ENCODE results near the gene MRPL22.
"Not testable (repeated sequence)": the region's sequence is repeated elsewhere in the genome, so short reads cannot be mapped to it uniquely, and the experiment has no call there.

The MRPL22 gene

GRCh38 chr5:154997746-154998145, 56.9 kb downstream of the MRPL22 start:
- DNase-seq (ENCODE audit: low spot score), result no peak

- no peak for DNase-seq (ENCODE audit: low spot score)
Observed at GRCh38 chr5:154999865-155000264, 59.0 kb downstream of the MRPL22 start.

GRCh38 chr5:155001523-155001922, 60.6 kb downstream of the MRPL22 start:
- no peak for DNase-seq (ENCODE audit: low spot score)

- DNase-seq (ENCODE audit: low spot score), result not testable (repeated sequence)
Observed at GRCh38 chr5:155002722-155003121, 61.8 kb downstream of the MRPL22 start.

GRCh38 chr5:155004138-155004744, 63.4 kb downstream of the MRPL22 start:
- no peak for DNase-seq (ENCODE audit: low spot score)

GRCh38 chr5:155006265-155006664, 65.4 kb downstream of the MRPL22 start:
- DNase-seq (ENCODE audit: low spot score), result not testable (repeated sequence)

GRCh38 chr5:155008669-155009068, 67.8 kb downstream of the MRPL22 start:
- no peak for DNase-seq (ENCODE audit: low spot score)

- DNase-seq (ENCODE audit: low spot score), result no peak
Observed at GRCh38 chr5:155010881-155011280, 70.0 kb downstream of the MRPL22 start.

- no peak for DNase-seq (ENCODE audit: low spot score)
Observed at GRCh38 chr5:155013526-155013925, 72.7 kb downstream of the MRPL22 start, which contains the start of gene KIF4B. TSS of gene KIF4B (plus strand) at chr5:155013755. CDS start at chr5:155013860, 105 bp downstream.

- DNase-seq (ENCODE audit: low spot score), result no peak
Observed at GRCh38 chr5:155015239-155015638, 74.4 kb downstream of the MRPL22 start.

- DNase-seq (ENCODE audit: low spot score), result no peak
Observed at GRCh38 chr5:155017610-155018009, 76.7 kb downstream of the MRPL22 start.

All from CD4-positive, alpha-beta T cell treated with Interleukin-6 at 100 ng/mL for 8 hours (primary cell).